Lung (tissue), 12 donors: ENCODE results near the gene MTHFD1. TPM values are rescaled to one million over a fixed set of nuclear protein-coding genes. Genes with fewer than 3 reads are reported as not detected.
A peak's percentile ranks its signal among the peaks of the same experiment; 100 is the strongest.
"Not testable (repeated sequence)": the region's sequence is repeated elsewhere in the genome, so short reads cannot be mapped to it uniquely, and the experiment has no call there.

Source experiments
- ATAC-seq: fragments of 200-7000 bp; cut with Tn5 transposase; one replicate; pipeline ENCODE4 v1.9.1; 2020; ENCODE audit warnings: moderate number of reproducible peaks; ENCODE audit not compliant: insufficient read depth, low FRiP score
- DNase-seq, 3 donors: peaks; one replicate each; pipeline ENCODE4 v3.0.0-alpha.2; 2013 to 2017
- H3K27ac ChIP-seq, 2 donors: one replicate each; pipeline ENCODE4 v1.5.1; 2013; ENCODE audit warnings: mild to moderate bottlenecking in 2 of 2, moderate library complexity in 2 of 2, control low read depth in 1 of 2, inconsistent platforms in 1 of 2, low read depth in 1 of 2, low read length in 1 of 2
- H3K27me3 ChIP-seq, 3 donors: one replicate each; pipeline ENCODE4 v1.5.1; 2013; ENCODE audit warnings: low read length in 2 of 3; ENCODE audit not compliant: control insufficient read depth in 3 of 3, insufficient read depth in 3 of 3
- H3K36me3 ChIP-seq, 4 donors: one replicate each; pipeline ENCODE4 v1.5.1; 2013; ENCODE audit warnings: low read length in 4 of 4, mild to moderate bottlenecking in 1 of 4, moderate library complexity in 1 of 4; ENCODE audit not compliant: control insufficient read depth in 4 of 4, insufficient read depth in 4 of 4
- H3K4me1 ChIP-seq, 5 donors: one replicate each; pipeline ENCODE4 v1.5.1; 2013; ENCODE audit warnings: low read length in 5 of 5, mild to moderate bottlenecking in 2 of 5, moderate library complexity in 1 of 5; ENCODE audit not compliant: control insufficient read depth in 5 of 5, insufficient read depth in 5 of 5
- H3K4me3 ChIP-seq: one replicate; pipeline ENCODE4 v1.5.1; 2013; ENCODE audit warnings: mild to moderate bottlenecking, control low read depth, moderate library complexity
- H3K9ac ChIP-seq, 2 donors: one replicate each; pipeline ENCODE4 v1.5.1; 2013; ENCODE audit warnings: low read length in 2 of 2, control low read depth in 1 of 2; ENCODE audit not compliant: insufficient read depth in 1 of 2
- H3K9me3 ChIP-seq, 4 donors: one replicate each; pipeline ENCODE4 v1.5.1; 2013; ENCODE audit warnings: low read length in 3 of 4, mild to moderate bottlenecking in 1 of 4, moderate library complexity in 1 of 4; ENCODE audit not compliant: control insufficient read depth in 4 of 4, insufficient read depth in 3 of 4
- CTCF ChIP-seq: IDR thresholded peaks from 2 replicates; pipeline ENCODE4 v1.5.1; 2012; ENCODE audit warnings: mild to moderate bottlenecking; ENCODE audit errors: control extremely low read depth, extremely low read depth
- WGBS, 2 donors: extraction: QIAGEN DNeasy Blood & Tissue Kit; methylation state at CpG; one replicate each; pipeline ENCODE4 v1.1.7; 2013; 5-methylcytosine and 5-hydroxymethylcytosine counted together
- polyA plus RNA-seq, 2 donors: library from polyadenylated mRNA; stranded (reverse); fragments of 200-250 nt; gene quantifications; one replicate each; pipeline ENCODE4 v1.2.1, GENCODE V29; 2013
- total RNA-seq, 2 donors: library from RNA; depleted of rRNA in 1 of 2; stranded (reverse); fragments of >200 nt in 1 of 2; gene quantifications; one replicate each; pipeline ENCODE4 v1.2.1, GENCODE V29; 2014 to 2021
- donor health status: control.
- donor health status: control.
- donor health status: Bipolar disorder and iron deficiency.
- donor health status: healthy.
- donor health status: DM: yes; HTN: yes; CAD: no.

MTHFD1 gene
- total and polyA plus RNA-seq, 4 donors = 20.9 to 58.7 (median 29.1) TPM

DNA sequence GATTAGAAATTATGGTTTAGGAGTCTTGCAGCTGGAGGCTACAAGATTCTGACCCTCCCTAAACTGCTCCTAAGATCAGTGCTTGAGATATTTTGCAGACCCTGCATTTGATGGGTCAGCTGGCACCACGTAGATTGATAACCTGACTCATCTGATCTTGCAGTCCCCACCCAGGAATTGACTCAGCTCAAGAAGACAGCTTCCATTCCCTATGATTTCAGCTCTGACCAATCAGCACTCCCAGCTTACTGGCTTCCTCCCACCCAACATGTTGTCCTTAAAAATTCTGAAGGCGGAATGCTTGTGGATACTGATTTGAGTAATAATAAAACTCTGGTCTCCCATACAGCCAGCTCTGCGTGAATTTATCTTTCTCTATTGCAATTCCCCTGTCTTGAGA, 23.2 kb upstream of the MTHFD1 start:
- 90 to 95% methylated on average over 3 of the region's 3 CpGs for WGBS, 2 donors
- no peak for TF ChIP-seq CTCF
- H3K27me3 ChIP-seq = no peaks in the 10 kb centered on the region
- H3K9me3 ChIP-seq = no peaks in the 10 kb centered on the region
- H3K4me1 ChIP-seq = no peaks in the 10 kb centered on the region
- no peak for ATAC-seq
- H3K27ac ChIP-seq = no peak overlapping the region
- no peak overlapping the region for H3K9ac ChIP-seq
- no peaks in the 10 kb centered on the region for H3K36me3 ChIP-seq
- H3K4me3 ChIP-seq = no peak overlapping the region
- no peak for DNase-seq

DNA sequence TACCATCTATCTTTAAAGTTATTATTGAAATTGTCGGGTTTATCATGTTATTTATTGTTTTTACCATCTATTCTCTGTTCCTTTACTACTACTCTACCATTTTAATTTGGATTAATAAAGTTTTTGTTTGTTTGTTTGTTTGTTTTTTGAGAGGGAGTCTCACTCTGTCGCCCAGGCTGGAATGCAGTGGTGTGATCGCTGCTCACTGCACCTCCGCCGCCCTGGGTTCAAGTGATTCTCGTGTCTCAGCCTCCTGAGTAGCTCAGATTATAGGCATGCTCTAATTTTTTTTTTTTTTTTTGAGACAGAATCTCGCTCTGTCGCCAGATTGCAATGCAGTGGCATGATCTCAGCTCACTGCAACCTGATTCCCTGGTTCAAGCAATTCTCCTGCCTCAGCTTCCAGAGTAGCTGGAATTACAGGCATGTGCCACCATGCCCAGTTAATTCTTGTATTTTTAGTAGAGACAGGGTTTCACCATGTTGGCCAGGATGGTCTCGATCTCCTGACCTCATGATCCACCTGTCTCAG, 22.7 kb upstream of the MTHFD1 start:
- not testable (repeated sequence) for H3K27me3 ChIP-seq, ATAC-seq, H3K9me3 ChIP-seq, H3K9ac ChIP-seq, H3K4me1 ChIP-seq, H3K36me3 ChIP-seq, H3K4me3 ChIP-seq, H3K27ac ChIP-seq, DNase-seq
- WGBS, 2 donors = 95% methylated on average over 8 to 9 of the region's 9 CpGs

GRCh38 chr14:64369201-64369600, 19.0 kb upstream of the MTHFD1 start:
- H3K4me3 ChIP-seq = no peak overlapping the region
- ATAC-seq (no peak), DNase-seq (no peak)
- H3K4me1 ChIP-seq = no peaks in the 10 kb centered on the region
- H3K9ac ChIP-seq = no peak overlapping the region
- H3K27ac ChIP-seq = no peak overlapping the region
- WGBS, 2 donors = 94 to 97% methylated on average over 2 of the region's 2 CpGs
- TF ChIP-seq CTCF = no peak
- H3K36me3 ChIP-seq = no peaks in the 10 kb centered on the region
- no peaks in the 10 kb centered on the region for H3K27me3 ChIP-seq
- H3K9me3 ChIP-seq = no peaks in the 10 kb centered on the region

GRCh38 chr14:64387232-64387781, 846 bp upstream of the MTHFD1 start:
- peak; percentile 4 for ATAC-seq
- no peak for TF ChIP-seq CTCF
- DNase-seq = peak; percentile 56 to 61 (median 56)

More at GRCh38 chr14:64387232-64387781, 846 bp upstream of the MTHFD1 start:
- H3K27me3 ChIP-seq = no peaks in the 10 kb centered on the region
- WGBS, 2 donors = 2% methylated on average over 26 to 28 of the region's 28 CpGs
- H3K27ac ChIP-seq = peak overlapping the region; percentile 89 to 95
- peaks cover 0 to 3% (median 0%) of the 10 kb centered on the region in 4 donors for H3K36me3 ChIP-seq
- H3K9me3 ChIP-seq = no peaks in the 10 kb centered on the region
- H3K4me1 ChIP-seq = peaks cover 0 to 20% (median 4%) of the 10 kb centered on the region in 5 donors
- peak overlapping the region; percentile 47 to 79 for H3K9ac ChIP-seq
- H3K4me3 ChIP-seq = peak overlapping the region; percentile 64
